Left forelimb (tissue), 1 donor: ENCODE measurements around the gene PLSCR3.

Experiments used
- DNase-seq: peaks from one replicate; pipeline ENCODE4 v3.0.0-alpha.2; 2018; ENCODE audit warnings: low spot score

The PLSCR3 gene

DNA sequence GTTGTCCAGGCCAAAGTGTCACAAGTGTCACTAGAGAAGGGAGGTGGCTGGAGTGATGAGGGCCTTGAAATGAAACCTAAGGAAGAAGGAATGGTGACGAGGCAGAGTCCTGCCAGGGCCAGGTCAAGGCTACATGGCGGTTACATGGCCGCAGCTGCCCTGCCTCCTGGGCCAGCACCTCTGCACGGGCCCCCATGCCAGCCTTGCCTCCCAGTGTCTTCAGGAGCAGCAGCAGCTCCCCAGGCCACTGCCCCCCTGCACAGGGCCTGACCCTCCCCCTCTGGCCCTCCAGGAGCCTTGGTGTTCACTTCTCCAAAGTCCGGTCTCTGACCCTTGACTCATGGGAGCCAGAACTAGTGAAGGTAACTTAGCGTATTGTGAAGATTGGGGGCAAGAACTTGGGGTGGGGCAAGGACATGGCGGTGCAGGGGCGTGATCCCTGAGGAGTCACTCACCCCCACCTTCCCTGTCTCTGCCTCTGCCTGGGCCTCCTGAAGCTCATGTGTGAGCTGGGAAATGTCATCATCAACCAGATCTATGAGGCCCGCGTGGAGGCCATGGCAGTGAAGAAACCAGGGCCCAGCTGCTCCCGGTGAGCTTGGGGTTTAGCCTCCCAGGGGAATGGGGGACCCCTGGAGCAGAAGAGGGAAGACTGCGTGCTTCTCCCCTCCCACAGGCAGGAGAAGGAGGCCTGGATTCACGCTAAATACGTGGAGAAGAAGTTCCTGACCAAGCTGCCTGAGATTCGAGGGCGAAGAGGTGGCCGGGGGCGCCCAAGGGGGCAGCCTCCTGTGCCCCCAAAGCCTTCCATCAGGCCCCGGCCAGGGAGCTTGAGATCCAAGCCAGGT is 46.5 kb downstream of the PLSCR3 start:
- no peak for DNase-seq

DNA sequence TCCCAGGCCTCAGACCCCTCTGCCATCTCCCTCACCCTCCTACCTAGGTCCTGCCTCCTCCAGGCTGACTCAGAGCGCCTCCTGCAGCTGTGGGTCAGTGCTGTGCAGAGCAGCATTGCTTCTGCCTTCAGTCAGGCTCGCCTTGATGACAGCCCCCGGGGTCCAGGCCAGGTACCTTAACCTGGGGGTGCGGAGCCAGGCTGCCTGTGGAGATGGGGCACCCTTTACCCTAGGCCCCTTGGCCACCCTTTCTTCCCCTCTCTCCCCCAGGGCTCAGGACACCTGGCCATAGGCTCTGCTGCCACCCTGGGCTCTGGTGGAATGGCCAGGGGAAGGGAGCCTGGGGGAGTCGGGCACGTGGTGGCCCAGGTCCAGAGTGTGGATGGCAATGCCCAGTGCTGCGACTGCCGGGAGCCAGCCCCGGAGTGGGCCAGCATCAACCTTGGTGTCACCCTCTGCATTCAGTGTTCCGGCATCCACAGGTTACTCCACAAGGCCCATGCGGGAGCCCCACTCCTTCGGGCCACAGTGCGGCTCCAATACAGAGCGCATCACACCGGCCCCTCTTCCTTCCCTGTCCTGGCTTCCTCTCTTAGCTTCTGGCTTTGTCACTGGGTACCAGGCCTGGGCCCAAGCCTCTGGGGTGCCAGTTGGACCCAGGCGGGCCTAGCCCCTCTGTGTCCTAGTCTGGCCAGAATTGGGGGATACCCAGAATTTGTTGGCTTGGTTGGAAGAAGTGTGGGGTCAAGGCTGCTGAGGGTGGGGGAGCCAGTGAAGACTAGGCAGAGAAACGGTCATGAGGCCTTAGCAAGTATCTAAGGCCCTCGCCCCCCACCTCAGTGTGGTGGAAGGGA is 47.3 kb downstream of the PLSCR3 start:
- no peak for DNase-seq

DNA sequence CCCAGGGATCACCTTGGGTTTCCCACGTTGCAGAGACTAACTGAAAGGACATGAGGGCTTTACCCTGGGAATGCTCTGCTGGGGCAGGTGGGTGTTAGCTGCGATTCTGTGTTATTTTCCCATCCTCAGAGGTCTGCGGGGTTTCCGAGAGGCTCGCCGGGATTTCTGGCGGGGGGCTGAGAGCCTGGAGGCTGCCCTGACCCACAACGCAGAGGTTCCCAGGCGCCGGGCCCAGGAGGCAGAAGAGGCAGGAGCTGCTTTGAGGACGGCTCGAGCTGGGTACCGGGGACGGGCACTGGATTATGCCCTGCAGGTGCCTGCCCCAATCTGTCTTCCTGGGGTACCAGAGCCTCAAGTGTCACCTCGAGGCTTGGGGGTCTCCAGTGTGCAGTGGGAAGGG is 51.1 kb downstream of the PLSCR3 start:
- no peak for DNase-seq

DNA sequence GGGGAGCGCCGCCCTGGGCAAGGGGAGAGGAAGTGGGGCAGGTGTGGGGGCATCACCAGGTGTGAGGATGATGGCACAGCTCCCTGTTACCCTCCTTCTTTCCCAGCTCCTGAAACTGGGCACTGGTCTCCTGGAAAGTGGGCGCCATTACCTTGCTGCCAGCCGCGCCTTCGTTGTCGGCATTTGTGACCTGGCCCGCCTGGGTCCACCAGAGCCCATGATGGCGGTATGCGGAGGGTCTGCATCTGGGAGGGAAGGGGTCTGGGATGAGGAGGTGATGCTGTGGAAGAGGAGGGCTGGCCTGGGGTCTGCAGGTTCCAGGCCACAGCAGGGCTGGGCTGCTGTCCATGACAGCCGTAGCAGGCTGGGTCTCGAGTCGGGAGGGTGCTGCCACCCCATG is 52.5 kb downstream of the PLSCR3 start:
- no peak for DNase-seq

DNA sequence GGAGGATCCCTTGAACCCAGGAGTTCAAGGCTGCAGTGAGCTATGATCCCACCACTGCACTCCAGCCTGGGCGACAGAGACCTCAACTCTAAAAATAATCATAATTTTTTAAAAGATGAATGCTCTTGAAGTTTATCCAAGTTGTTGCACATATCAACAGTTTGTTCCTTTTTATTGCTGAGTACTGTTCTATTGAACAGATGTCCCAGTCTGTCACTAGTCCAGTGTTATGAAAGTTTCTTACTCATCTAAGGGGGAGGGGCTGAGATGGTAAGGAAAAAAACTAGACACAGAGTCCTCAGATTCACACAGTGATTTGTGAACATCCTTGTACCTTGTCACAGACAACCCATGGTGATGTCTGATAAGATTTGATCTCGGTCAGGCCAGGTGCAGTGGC is 54.1 kb downstream of the PLSCR3 start:
- no peak for DNase-seq
